Measurements from ENCODE around the gene PAQR5.
"Not testable (repeated sequence)": the region's sequence is repeated elsewhere in the genome, so short reads cannot be mapped to it uniquely, and the experiment has no call there.

PAQR5 gene

GRCh38 chr15:69434238-69434637 is 135.5 kb downstream of the PAQR5 start:
- no peak for DNase-seq

- no peak for DNase-seq
Observed at GRCh38 chr15:69434679-69435078, 136.0 kb downstream of the PAQR5 start.

- DNase-seq = no peak
Observed at GRCh38 chr15:69435985-69436384, 137.3 kb downstream of the PAQR5 start.

- DNase-seq = no peak
Observed at GRCh38 chr15:69436951-69437350, 138.2 kb downstream of the PAQR5 start.

- no peak for DNase-seq
Observed at GRCh38 chr15:69439623-69440022, 140.9 kb downstream of the PAQR5 start.

GRCh38 chr15:69443032-69443611 is 144.4 kb downstream of the PAQR5 start:
- DNase-seq = no peak

GRCh38 chr15:69444686-69445085 is 146.0 kb downstream of the PAQR5 start:
- no peak for DNase-seq

- no peak for DNase-seq
Observed at GRCh38 chr15:69446953-69447352, 148.2 kb downstream of the PAQR5 start.

GRCh38 chr15:69450221-69450620 is 151.5 kb downstream of the PAQR5 start:
- DNase-seq = not testable (repeated sequence)

GRCh38 chr15:69450968-69451695 is 152.4 kb downstream of the PAQR5 start:
- DNase-seq = no peak

- DNase-seq = no peak
Observed at GRCh38 chr15:69451951-69452691, 153.4 kb downstream of the PAQR5 start.

GRCh38 chr15:69452692-69453521 is 154.2 kb downstream of the PAQR5 start, which contains the start of gene RPLP1:
Gene RPLP1, plus strand, starts transcription at chr15:69452818. Its CDS starts 131 bp downstream, at chr15:69452949.
- peak; percentile 94 for DNase-seq

- no peak for DNase-seq
Observed at GRCh38 chr15:69454953-69455352, 156.2 kb downstream of the PAQR5 start.

GRCh38 chr15:69456208-69457166 is 157.8 kb downstream of the PAQR5 start:
- no peak for DNase-seq

Measured in T1000 (cell line).